Measurements from ENCODE around the gene GNG2. TPM values are rescaled to one million over a fixed set of nuclear protein-coding genes. Genes with fewer than 3 reads are reported as not detected.

Gene GNG2
- total and polyA plus RNA-seq, 2 of the 8 experiments (the other 6 are each of a cell fraction or from before 2014, with no cell fraction given) = 8.2 to 17.9 TPM

DNA sequence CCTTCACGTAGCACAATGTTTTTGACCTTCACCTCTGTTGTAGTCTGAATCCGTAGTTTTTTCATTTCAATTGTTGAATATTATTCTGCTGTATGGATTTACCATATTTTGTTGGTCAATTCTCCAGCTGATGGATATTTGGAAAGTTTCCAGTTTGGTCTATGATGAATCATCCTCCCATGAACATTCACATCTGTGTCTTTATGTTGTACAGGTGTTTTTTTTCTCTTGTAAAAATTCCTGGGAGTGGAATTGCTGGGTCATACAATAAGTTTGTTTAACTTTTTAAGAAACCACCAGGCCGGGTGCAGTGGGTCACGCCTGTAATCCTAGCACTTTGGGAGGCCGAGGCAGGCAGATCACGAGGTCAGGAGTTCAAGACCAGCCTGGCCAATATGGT is 36.7 kb upstream of the GNG2 start:
- Histone ChIP-seq H3K4ac (replicated peaks; ENCODE audit: insufficient read length, low read depth, low read length) (no peak overlapping the region), H3K27ac (ENCODE audit: low read depth, low read length) (no peak overlapping the region), H3K56ac (replicated peaks; ENCODE audit: insufficient read length, low read depth, low read length) (no peak overlapping the region), H4K91ac (replicated peaks; ENCODE audit: insufficient read length, low read length) (no peak overlapping the region), H3K14ac (ENCODE audit: insufficient read length) (no peak overlapping the region), H4K5ac (ENCODE audit: insufficient read length, low read depth, low read length) (no peak overlapping the region), H3K36me3 (ENCODE audit: control insufficient read depth in 2 of 4, insufficient read depth in 4 of 4, low read length in 3 of 4) (no peaks in the 10 kb centered on the region), H3K23me2 (ENCODE audit: low read depth, low read length) (peaks cover 2% of the 10 kb centered on the region; the same call in 1 of the 2 replicates), H3K9me3 (ENCODE audit: insufficient read depth in 2 of 2, low read depth in 1 of 2, low read length in 1 of 2) (peaks cover 0 to 1% of the 10 kb centered on the region in 2 experiments; a peak in 1 of 4 replicates), H3K79me2 (ENCODE audit: control insufficient read depth in 1 of 2, insufficient read depth in 2 of 2, low read length in 2 of 2) (no peaks in the 10 kb centered on the region), H2BK20ac (ENCODE audit: low read length) (no peak overlapping the region), H2AFZ (ENCODE audit: low read length) (no peak overlapping the region), H3K4me1 (replicated peaks in 1 of 4; ENCODE audit: control insufficient read depth in 3 of 4, insufficient read depth in 4 of 4, low read length in 3 of 4) (peaks cover 2 to 13% (median 5%) of the 10 kb centered on the region in 4 experiments; a peak in 6 of 7 replicates), H2AK5ac (ENCODE audit: low read depth, low read length) (no peak overlapping the region), H3K4me3 (ENCODE audit: extremely low read depth in 1 of 4, insufficient read depth in 2 of 4, low read depth in 3 of 4, low read length in 4 of 4) (no peak overlapping the region), H2BK5ac (ENCODE audit: low read depth, low read length) (no peak overlapping the region), H3K23ac (ENCODE audit: insufficient read length) (no peak overlapping the region), H2BK15ac (ENCODE audit: low read length) (no peak overlapping the region), H2BK120ac (replicated peaks; ENCODE audit: low read depth, low read length) (no peak overlapping the region), H4K8ac (ENCODE audit: extremely low read depth, insufficient read depth, low read length) (no peak overlapping the region), H3K4me2 (ENCODE audit: insufficient read depth in 1 of 2, low read depth in 2 of 2, low read length in 2 of 2) (no peak overlapping the region), H4K20me1 (replicated peaks in 1 of 2; ENCODE audit: control insufficient read depth in 1 of 2, insufficient read depth in 2 of 2, low read length in 2 of 2) (no peaks in the 10 kb centered on the region), H3K27me3 (replicated peaks in 1 of 4; ENCODE audit: control insufficient read depth in 3 of 4, extremely low read depth in 1 of 4, insufficient read depth in 3 of 4, low read length in 3 of 4) (no peaks in the 10 kb centered on the region), H3K9ac (replicated peaks in 1 of 4; ENCODE audit: extremely low read depth in 1 of 4, low read depth in 3 of 4, low read length in 3 of 4) (no peak overlapping the region), H3K18ac (ENCODE audit: extremely low read depth, low read length) (no peak overlapping the region), H3K79me1 (ENCODE audit: low read depth, low read length) (no peaks in the 10 kb centered on the region), H2BK12ac (ENCODE audit: low read depth, low read length) (no peak overlapping the region)
- DNase-seq (ENCODE audit: low read depth in 1 of 2, low spot score in 2 of 2) (no peak), FAIRE-seq (no peak)
- WGBS, 2 experiments (ENCODE audit: extremely low coverage in 1 of 2, insufficient coverage in 1 of 2, insufficient read length in 1 of 2, insufficient replicate concordance in 2 of 2, low coverage in 1 of 2, low lambda C conversion rate in 2 of 2, missing lambda C conversion rate in 1 of 2) = 94% methylated on average over 6 of the region's 6 CpGs; no CpG with 5 or more reads in 1 of the 2 experiments
- CTCF ChIA-PET (ENCODE audit: partially characterized antibody) = interaction anchor here (0.7 kb wide), 1 partner anchor 17 kb away, joined by 3 read pairs; no protein-coding TSS in a partner anchor
- POLR2A ChIA-PET (ENCODE audit: partially characterized antibody) = no interaction called here
- TF ChIP-seq CBX5 (IDR thresholded peaks at IDR 0.05; ENCODE audit: low read depth, low read length) (no peak), HDAC2 (IDR thresholded peaks at IDR 0.05; ENCODE audit: borderline replicate concordance in 1 of 2, low read depth in 2 of 2, low read length in 2 of 2) (no peak), FOSL1 (IDR thresholded peaks at IDR 0.05; ENCODE audit: insufficient read depth, low read depth, low read length) (no peak), SP2 (IDR thresholded peaks at IDR 0.05; ENCODE audit: low read length) (no peak), SP4 (IDR thresholded peaks at IDR 0.05; ENCODE audit: low read length) (no peak), CTBP2 (IDR thresholded peaks at IDR 0.05; ENCODE audit: borderline replicate concordance, insufficient read depth, insufficient read length, low read length) (no peak), BRCA1 (IDR thresholded peaks at IDR 0.05; ENCODE audit: low read depth, low read length) (no peak), MAFK (IDR thresholded peaks at IDR 0.05; ENCODE audit: low read depth, low read length) (no peak), SRF (IDR thresholded peaks at IDR 0.05; ENCODE audit: low read depth, low read length) (no peak), SAP30 (IDR thresholded peaks at IDR 0.05; ENCODE audit: insufficient read depth, insufficient replicate concordance, low read length) (no peak)
- TF ChIP-seq, protein P1, sequence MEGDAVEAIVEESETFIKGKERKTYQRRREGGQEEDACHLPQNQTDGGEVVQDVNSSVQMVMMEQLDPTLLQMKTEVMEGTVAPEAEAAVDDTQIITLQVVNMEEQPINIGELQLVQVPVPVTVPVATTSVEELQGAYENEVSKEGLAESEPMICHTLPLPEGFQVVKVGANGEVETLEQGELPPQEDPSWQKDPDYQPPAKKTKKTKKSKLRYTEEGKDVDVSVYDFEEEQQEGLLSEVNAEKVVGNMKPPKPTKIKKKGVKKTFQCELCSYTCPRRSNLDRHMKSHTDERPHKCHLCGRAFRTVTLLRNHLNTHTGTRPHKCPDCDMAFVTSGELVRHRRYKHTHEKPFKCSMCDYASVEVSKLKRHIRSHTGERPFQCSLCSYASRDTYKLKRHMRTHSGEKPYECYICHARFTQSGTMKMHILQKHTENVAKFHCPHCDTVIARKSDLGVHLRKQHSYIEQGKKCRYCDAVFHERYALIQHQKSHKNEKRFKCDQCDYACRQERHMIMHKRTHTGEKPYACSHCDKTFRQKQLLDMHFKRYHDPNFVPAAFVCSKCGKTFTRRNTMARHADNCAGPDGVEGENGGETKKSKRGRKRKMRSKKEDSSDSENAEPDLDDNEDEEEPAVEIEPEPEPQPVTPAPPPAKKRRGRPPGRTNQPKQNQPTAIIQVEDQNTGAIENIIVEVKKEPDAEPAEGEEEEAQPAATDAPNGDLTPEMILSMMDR (IDR thresholded peaks at IDR 0.05; ENCODE audit: control extremely low read depth in 1 of 3, insufficient read depth in 1 of 3, low read depth in 1 of 3, low read length in 3 of 3) = no peak
